Measurements from ENCODE around the gene TTC23L. TPM values are rescaled to one million over a fixed set of nuclear protein-coding genes. Genes with fewer than 3 reads are reported as not detected.

The TTC23L gene
- total RNA-seq, 4 donors from 2014 or later: 0.38 to 3.2 (median 0.94) TPM

DNA sequence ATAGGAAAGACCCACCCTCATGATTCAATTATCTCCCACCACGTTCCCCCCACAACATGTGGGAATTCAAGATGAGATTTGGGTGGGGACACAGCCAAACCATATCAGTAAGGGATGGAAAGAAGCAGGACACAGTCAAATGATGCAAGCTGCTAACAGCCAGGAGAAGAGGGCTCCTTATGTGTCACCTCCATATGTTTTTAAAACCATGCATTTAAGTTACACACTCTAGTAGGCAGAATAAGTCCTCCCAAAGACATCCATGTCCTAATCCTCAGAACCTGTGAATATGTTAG is 4.2 kb upstream of the TTC23L start:
- intact Hi-C loops (cut with DNase I; ENCODE audit: low total_unique reads): no loop called here
- no peak for DNase-seq (ENCODE audit: low spot score in 2 of 2)
- 84 to 87% methylated on average over 1 of the region's 1 CpG for whole genome bisulfite sequencing, 2 donors
- TF ChIP-seq POLR2A (IDR thresholded peaks at IDR 0.05): no peak
- TF ChIP-seq, protein P1, sequence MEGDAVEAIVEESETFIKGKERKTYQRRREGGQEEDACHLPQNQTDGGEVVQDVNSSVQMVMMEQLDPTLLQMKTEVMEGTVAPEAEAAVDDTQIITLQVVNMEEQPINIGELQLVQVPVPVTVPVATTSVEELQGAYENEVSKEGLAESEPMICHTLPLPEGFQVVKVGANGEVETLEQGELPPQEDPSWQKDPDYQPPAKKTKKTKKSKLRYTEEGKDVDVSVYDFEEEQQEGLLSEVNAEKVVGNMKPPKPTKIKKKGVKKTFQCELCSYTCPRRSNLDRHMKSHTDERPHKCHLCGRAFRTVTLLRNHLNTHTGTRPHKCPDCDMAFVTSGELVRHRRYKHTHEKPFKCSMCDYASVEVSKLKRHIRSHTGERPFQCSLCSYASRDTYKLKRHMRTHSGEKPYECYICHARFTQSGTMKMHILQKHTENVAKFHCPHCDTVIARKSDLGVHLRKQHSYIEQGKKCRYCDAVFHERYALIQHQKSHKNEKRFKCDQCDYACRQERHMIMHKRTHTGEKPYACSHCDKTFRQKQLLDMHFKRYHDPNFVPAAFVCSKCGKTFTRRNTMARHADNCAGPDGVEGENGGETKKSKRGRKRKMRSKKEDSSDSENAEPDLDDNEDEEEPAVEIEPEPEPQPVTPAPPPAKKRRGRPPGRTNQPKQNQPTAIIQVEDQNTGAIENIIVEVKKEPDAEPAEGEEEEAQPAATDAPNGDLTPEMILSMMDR (IDR thresholded peaks at IDR 0.05): no peak
- H3K4me3 ChIP-seq (ENCODE audit: low read depth, poor library complexity, severe bottlenecking): no peak overlapping the region

DNA sequence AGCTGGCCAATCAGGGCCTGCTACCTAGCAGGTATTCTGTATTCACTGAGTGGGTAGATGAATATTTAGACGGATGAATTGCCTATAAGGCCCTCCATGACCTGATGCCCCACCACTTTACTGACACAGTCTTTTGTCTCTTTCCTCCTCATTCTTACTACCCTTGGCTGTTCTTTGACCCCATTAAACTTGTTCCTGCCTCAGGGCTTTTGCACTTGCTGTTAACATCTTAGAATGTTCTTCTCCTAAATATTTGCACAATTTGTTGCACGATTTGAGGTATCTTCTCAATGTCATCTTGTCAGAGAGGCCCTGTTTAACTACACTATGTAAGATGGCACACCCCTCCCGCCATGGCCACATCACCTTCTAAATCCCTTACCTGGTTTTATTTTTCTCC is 3.3 kb upstream of the TTC23L start:
- WGBS, 2 donors: 88 to 94% methylated on average over 3 of the region's 3 CpGs
- H3K4me3 ChIP-seq (ENCODE audit: low read depth, poor library complexity, severe bottlenecking): no peak overlapping the region
- intact Hi-C loops (cut with DNase I; ENCODE audit: low total_unique reads): no loop called here
- DNase-seq (ENCODE audit: low spot score in 2 of 2): no peak
- TF ChIP-seq POLR2A (IDR thresholded peaks at IDR 0.05): no peak
- TF ChIP-seq, protein P1 (IDR thresholded peaks at IDR 0.05): no peak

DNA sequence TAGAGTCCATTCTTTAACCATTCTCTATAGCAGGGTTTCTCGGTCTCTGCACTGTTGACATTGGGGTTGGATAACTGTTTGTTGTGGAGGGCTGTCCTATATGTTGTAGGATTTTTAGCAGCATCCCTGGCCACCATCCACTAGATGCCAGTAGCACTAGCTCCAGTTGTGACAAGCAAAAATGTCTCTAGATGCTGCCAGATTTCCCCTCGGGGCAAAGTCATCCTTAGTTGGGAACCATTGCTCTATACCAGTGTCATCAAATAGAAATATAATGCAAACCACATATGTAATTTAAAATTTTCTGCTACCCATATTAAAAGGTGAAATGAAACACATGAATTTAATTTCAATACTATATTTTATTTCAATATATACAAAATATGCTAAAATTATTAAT is 2.9 kb downstream of the TTC23L start:
- WGBS, 2 donors: 79 to 81% methylated on average over 2 of the region's 2 CpGs
- H3K4me3 ChIP-seq (ENCODE audit: low read depth, poor library complexity, severe bottlenecking): no peak overlapping the region
- TF ChIP-seq, protein P1 (IDR thresholded peaks at IDR 0.05): no peak
- TF ChIP-seq POLR2A (IDR thresholded peaks at IDR 0.05): no peak
- no peak for DNase-seq (ENCODE audit: low spot score in 2 of 2)
- intact Hi-C loops (cut with DNase I; ENCODE audit: low total_unique reads): no loop called here

DNA sequence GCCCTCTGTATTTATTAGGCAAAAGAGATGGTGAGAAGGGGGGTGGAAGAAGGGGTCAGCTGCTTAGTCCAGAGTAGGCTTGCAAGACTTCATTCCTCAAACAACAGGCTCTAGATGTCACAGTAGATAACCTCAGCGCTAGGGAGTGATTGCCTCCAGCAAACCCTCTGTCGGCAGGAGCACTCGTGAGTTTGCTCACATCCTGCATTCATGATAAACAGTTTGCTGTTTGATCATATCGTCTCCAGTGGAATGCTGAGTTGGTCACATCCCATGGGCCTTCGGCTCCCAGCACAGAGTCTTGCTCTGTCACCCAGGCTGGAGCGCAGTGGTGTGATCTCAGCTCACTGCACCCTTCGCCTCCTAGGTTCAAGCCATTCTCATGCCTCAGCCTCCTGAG is 3.6 kb downstream of the TTC23L start:
- intact Hi-C loops (cut with DNase I; ENCODE audit: low total_unique reads): no loop called here
- 89 to 94% methylated on average over 7 of the region's 7 CpGs for WGBS, 2 donors
- TF ChIP-seq, protein P1 (IDR thresholded peaks at IDR 0.05): no peak
- TF ChIP-seq POLR2A (IDR thresholded peaks at IDR 0.05): no peak
- no peak for DNase-seq (ENCODE audit: low spot score in 2 of 2)
- no peak overlapping the region for H3K4me3 ChIP-seq (ENCODE audit: low read depth, poor library complexity, severe bottlenecking)

- TF ChIP-seq POLR2A (IDR thresholded peaks at IDR 0.05): no peak
- TF ChIP-seq, protein P1 (IDR thresholded peaks at IDR 0.05): no peak
- no peak for DNase-seq (ENCODE audit: low spot score in 2 of 2)
- H3K4me3 ChIP-seq (ENCODE audit: low read depth, poor library complexity, severe bottlenecking): no peak overlapping the region
- intact Hi-C loops (cut with DNase I; ENCODE audit: low total_unique reads): no loop called here
- WGBS, 2 donors: 62 to 64% methylated on average over 2 of the region's 2 CpGs
Measured at GRCh38 chr5:34843497-34843896, 4.5 kb downstream of the TTC23L start.

GRCh38 chr5:34844106-34844505 is 5.1 kb downstream of the TTC23L start:
- WGBS, 2 donors: 37 to 55% methylated on average over 3 of the region's 3 CpGs
- intact Hi-C loops (cut with DNase I; ENCODE audit: low total_unique reads): no loop called here
- TF ChIP-seq POLR2A (IDR thresholded peaks at IDR 0.05): no peak
- TF ChIP-seq, protein P1 (IDR thresholded peaks at IDR 0.05): no peak
- no peak overlapping the region for H3K4me3 ChIP-seq (ENCODE audit: low read depth, poor library complexity, severe bottlenecking)
- no peak for DNase-seq (ENCODE audit: low spot score in 2 of 2)

All from lower leg skin (tissue), 4 donors.